Measurements from ENCODE around the gene PLBD1. TPM values are rescaled to one million over a fixed set of nuclear protein-coding genes. Genes with fewer than 3 reads are reported as not detected.

PLBD1 gene
- total RNA-seq, 1 experiment from 2014 or later, result 49.6 TPM

GRCh38 chr12:14570231-14570630 lies 2.5 kb upstream of the PLBD1 start (continued):
- no peak for TF ChIP-seq HMGXB4 (CRISPR knock-in tag; IDR thresholded peaks at IDR 0.05)
- no peak for TF ChIP-seq FOXK1 (CRISPR knock-in tag; IDR thresholded peaks at IDR 0.05)
- TF ChIP-seq JAZF1 (CRISPR knock-in tag; IDR thresholded peaks at IDR 0.05), result no peak
- TF ChIP-seq ZNF532 (CRISPR knock-in tag; IDR thresholded peaks at IDR 0.05; ENCODE audit: borderline replicate concordance), result no peak

GRCh38 chr12:14564336-14564959 lies 3.2 kb downstream of the PLBD1 start:
- peaks cover 11% of the 10 kb centered on the region for H3K27me3 Mint-ChIP-seq (ENCODE audit: low read depth)
- DNase-seq (ENCODE audit: low spot score) (no peak), ATAC-seq (no peak)
- POLR2A ChIA-PET, result no interaction called here
- H3K4me1 Mint-ChIP-seq, result peaks cover 31% of the 10 kb centered on the region
- no peaks in the 10 kb centered on the region for H3K9me3 Mint-ChIP-seq
- no peak for TF ChIP-seq ZNF396 (CRISPR knock-in tag; IDR thresholded peaks at IDR 0.05; ENCODE audit: borderline replicate concordance)
- no peak for TF ChIP-seq USF2 (CRISPR knock-in tag; IDR thresholded peaks at IDR 0.05)
- no peak for TF ChIP-seq JAZF1 (CRISPR knock-in tag; IDR thresholded peaks at IDR 0.05)
- no peak for TF ChIP-seq FOXP4 (CRISPR knock-in tag; IDR thresholded peaks at IDR 0.05)
- no peak for TF ChIP-seq SOX15 (CRISPR knock-in tag; IDR thresholded peaks at IDR 0.05)
- no peak for TF ChIP-seq CBFB (CRISPR knock-in tag; IDR thresholded peaks at IDR 0.05; ENCODE audit: low read depth)
- no peak for TF ChIP-seq NFE2L1 (CRISPR knock-in tag; IDR thresholded peaks at IDR 0.05)
- no peak for TF ChIP-seq ZBTB21 (CRISPR knock-in tag; IDR thresholded peaks at IDR 0.05; ENCODE audit: borderline replicate concordance)
- TF ChIP-seq SMAD4 (CRISPR knock-in tag; IDR thresholded peaks at IDR 0.05), result no peak
- TF ChIP-seq MLX (CRISPR knock-in tag; IDR thresholded peaks at IDR 0.05), result no peak
- no peak for TF ChIP-seq ETV6 (CRISPR knock-in tag; IDR thresholded peaks at IDR 0.05)
- no peak for TF ChIP-seq TEAD1 (CRISPR knock-in tag; IDR thresholded peaks at IDR 0.05)
- no peak for TF ChIP-seq ZNF121 (CRISPR knock-in tag; IDR thresholded peaks at IDR 0.05)
- TF ChIP-seq ZNF263 (CRISPR knock-in tag; IDR thresholded peaks at IDR 0.05; ENCODE audit: low read depth), result no peak
- no peak for TF ChIP-seq KAT7 (CRISPR knock-in tag; IDR thresholded peaks at IDR 0.05; ENCODE audit: borderline replicate concordance)
- no peaks in the 10 kb centered on the region for H3K36me3 Mint-ChIP-seq
- no peak overlapping the region for H3K27ac Mint-ChIP-seq
- H3K4me3 Mint-ChIP-seq, result no peak overlapping the region
- CTCF ChIA-PET, result no interaction called here

All from WTC11 (cell line).